Measurements from ENCODE around the gene KCNJ6.

KCNJ6 gene

GRCh38 chr21:37628362-37628761 lies 287.9 kb downstream of the KCNJ6 start:
- TF ChIP-seq, protein P1, sequence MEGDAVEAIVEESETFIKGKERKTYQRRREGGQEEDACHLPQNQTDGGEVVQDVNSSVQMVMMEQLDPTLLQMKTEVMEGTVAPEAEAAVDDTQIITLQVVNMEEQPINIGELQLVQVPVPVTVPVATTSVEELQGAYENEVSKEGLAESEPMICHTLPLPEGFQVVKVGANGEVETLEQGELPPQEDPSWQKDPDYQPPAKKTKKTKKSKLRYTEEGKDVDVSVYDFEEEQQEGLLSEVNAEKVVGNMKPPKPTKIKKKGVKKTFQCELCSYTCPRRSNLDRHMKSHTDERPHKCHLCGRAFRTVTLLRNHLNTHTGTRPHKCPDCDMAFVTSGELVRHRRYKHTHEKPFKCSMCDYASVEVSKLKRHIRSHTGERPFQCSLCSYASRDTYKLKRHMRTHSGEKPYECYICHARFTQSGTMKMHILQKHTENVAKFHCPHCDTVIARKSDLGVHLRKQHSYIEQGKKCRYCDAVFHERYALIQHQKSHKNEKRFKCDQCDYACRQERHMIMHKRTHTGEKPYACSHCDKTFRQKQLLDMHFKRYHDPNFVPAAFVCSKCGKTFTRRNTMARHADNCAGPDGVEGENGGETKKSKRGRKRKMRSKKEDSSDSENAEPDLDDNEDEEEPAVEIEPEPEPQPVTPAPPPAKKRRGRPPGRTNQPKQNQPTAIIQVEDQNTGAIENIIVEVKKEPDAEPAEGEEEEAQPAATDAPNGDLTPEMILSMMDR (IDR thresholded peaks at IDR 0.05; ENCODE audit: low read depth, low read length, missing control alignments), result no peak
- in situ Hi-C loops (cut with HindIII; ENCODE audit: low pct_ligation_motif_present, low sequenced_read_pairs), result no loop called here
- no peak for DNase-seq
- no peaks in the 10 kb centered on the region for H3K36me3 ChIP-seq (replicated peaks)
- no peak overlapping the region for H3K27ac ChIP-seq
- no peak overlapping the region for H3K4me3 ChIP-seq (ENCODE audit: low read depth, low read length)
- H3K27me3 ChIP-seq (replicated peaks), result no peaks in the 10 kb centered on the region

DNA sequence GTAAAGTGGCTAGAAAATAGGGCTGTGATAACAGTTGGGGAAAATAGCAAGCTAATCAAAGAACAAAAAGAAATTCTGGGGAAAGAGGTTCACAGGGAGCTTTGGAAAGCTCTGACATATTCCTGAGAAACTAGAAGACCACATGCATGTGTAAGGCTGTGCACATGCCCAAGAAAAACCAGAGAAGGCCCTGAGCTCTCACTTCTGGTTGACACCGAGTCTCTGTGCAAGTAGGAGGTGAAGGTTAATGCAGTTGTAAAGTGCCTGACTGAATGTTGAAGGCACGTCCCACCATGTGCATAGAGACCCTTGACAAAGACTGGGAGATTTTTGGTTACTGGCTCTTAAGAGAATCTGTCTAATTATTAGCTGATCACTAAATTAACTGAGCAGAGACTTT lies 288.7 kb downstream of the KCNJ6 start:
- in situ Hi-C loops (cut with HindIII; ENCODE audit: low pct_ligation_motif_present, low sequenced_read_pairs), result no loop called here
- no peaks in the 10 kb centered on the region for H3K27me3 ChIP-seq (replicated peaks)
- H3K4me3 ChIP-seq (ENCODE audit: low read depth, low read length), result no peak overlapping the region
- TF ChIP-seq, protein P1 (IDR thresholded peaks at IDR 0.05; ENCODE audit: low read depth, low read length, missing control alignments), result no peak
- no peaks in the 10 kb centered on the region for H3K36me3 ChIP-seq (replicated peaks)
- no peak for DNase-seq
- H3K27ac ChIP-seq, result no peak overlapping the region

GRCh38 chr21:37627074-37627473 lies 289.2 kb downstream of the KCNJ6 start:
- H3K27ac ChIP-seq, result no peak overlapping the region
- in situ Hi-C loops (cut with HindIII; ENCODE audit: low pct_ligation_motif_present, low sequenced_read_pairs), result no loop called here

GRCh38 chr21:37626320-37626719 lies 289.9 kb downstream of the KCNJ6 start:
- TF ChIP-seq, protein P1 (IDR thresholded peaks at IDR 0.05; ENCODE audit: low read depth, low read length, missing control alignments), result no peak
- in situ Hi-C loops (cut with HindIII; ENCODE audit: low pct_ligation_motif_present, low sequenced_read_pairs), result no loop called here
- H3K27ac ChIP-seq, result no peak overlapping the region
- H3K36me3 ChIP-seq (replicated peaks), result no peaks in the 10 kb centered on the region
- no peaks in the 10 kb centered on the region for H3K27me3 ChIP-seq (replicated peaks)
- DNase-seq, result no peak
- H3K4me3 ChIP-seq (ENCODE audit: low read depth, low read length), result no peak overlapping the region

More at GRCh38 chr21:37627074-37627473, 289.2 kb downstream of the KCNJ6 start:
- TF ChIP-seq, protein P1 (IDR thresholded peaks at IDR 0.05; ENCODE audit: low read depth, low read length, missing control alignments), result no peak
- no peak for DNase-seq
- Histone ChIP-seq H3K27me3 (replicated peaks) (no peaks in the 10 kb centered on the region), H3K36me3 (replicated peaks) (no peaks in the 10 kb centered on the region), H3K4me3 (ENCODE audit: low read depth, low read length) (no peak overlapping the region)

DNA sequence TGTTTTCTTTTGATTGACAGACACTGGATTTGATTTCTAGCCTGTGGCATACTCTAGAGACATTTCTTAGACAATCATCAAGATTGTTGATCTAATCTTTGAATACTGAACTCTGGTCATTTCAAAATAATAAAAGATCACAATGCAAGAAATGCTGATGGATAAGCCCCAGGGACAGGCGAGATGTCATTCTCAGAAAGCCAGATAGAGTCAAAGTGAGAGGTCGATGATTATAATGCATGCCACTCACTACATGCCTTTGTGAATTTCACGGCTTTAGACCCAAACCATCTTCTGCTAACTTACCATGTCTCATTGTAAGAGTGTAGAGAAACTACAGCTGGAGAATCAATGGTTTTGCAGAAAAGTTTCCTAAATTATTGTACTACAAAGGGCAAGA lies 292.6 kb downstream of the KCNJ6 start:
- TF ChIP-seq, protein P1 (IDR thresholded peaks at IDR 0.05; ENCODE audit: low read depth, low read length, missing control alignments), result no peak
- H3K27me3 ChIP-seq (replicated peaks), result no peaks in the 10 kb centered on the region
- no peak overlapping the region for H3K27ac ChIP-seq
- no peak for DNase-seq
- in situ Hi-C loops (cut with HindIII; ENCODE audit: low pct_ligation_motif_present, low sequenced_read_pairs), result no loop called here
- no peak overlapping the region for H3K4me3 ChIP-seq (ENCODE audit: low read depth, low read length)
- no peaks in the 10 kb centered on the region for H3K36me3 ChIP-seq (replicated peaks)

DNA sequence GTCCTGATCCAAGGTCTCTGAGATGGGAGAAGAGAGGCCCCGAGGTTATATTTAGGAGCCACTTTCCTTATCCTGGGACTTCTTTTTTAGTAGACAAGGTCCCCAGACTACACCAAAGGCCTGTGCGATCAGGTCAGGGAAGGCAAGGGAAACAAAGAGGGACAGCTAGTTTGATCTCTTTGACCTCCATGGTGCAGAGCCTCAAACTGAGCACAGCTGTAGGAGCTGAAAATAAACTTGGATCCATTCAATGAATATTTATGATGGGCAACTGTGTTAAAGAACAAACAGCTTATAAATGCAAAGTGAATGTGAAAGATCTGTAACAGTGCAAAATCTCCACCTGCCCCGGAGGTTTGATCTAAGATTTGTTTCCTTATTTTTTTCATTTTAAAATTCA lies 293.1 kb downstream of the KCNJ6 start:
- Histone ChIP-seq H3K27me3 (replicated peaks) (no peaks in the 10 kb centered on the region), H3K4me3 (ENCODE audit: low read depth, low read length) (no peak overlapping the region), H3K27ac (no peak overlapping the region), H3K36me3 (replicated peaks) (no peaks in the 10 kb centered on the region)
- in situ Hi-C loops (cut with HindIII; ENCODE audit: low pct_ligation_motif_present, low sequenced_read_pairs), result no loop called here
- TF ChIP-seq, protein P1 (IDR thresholded peaks at IDR 0.05; ENCODE audit: low read depth, low read length, missing control alignments), result no peak
- DNase-seq, result no peak
